ENCODE results near the gene NXN.

DNA sequence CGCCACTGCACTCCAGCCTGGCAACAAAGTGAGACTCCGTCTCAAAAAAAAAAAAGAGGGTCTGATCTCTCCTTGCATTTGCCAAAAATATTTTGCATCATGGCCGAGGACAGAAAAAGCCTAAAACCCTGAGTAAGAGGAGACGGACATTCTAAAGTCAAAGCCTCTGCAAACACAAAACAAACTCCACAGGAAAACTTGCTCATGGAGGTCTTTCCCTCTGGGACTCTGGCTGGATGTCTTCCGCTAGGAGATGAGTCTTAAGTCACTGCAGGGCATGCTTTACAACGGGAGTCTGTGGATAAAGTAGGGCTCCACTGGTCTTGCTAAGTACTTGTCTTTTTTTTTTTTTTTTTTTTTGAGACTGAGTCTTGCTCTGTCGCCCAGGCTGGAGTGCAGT lies 123.4 kb downstream of the NXN start:
- no peak for TF ChIP-seq POLR2AphosphoS5 (IDR thresholded peaks at IDR 0.05; ENCODE audit: low read depth, low read length)
- no peak for TF ChIP-seq TAF1 (IDR thresholded peaks at IDR 0.05; ENCODE audit: borderline replicate concordance, low read depth, low read length)
- TF ChIP-seq POLR2A (IDR thresholded peaks at IDR 0.05; ENCODE audit: low read depth, low read length): no peak
